ENCODE measurements around the gene RARG. TPM values are rescaled to one million over a fixed set of nuclear protein-coding genes. Genes with fewer than 3 reads are reported as not detected.

Gene RARG
- total RNA-seq, 1 donor from 2014 or later = 21.7 TPM

DNA sequence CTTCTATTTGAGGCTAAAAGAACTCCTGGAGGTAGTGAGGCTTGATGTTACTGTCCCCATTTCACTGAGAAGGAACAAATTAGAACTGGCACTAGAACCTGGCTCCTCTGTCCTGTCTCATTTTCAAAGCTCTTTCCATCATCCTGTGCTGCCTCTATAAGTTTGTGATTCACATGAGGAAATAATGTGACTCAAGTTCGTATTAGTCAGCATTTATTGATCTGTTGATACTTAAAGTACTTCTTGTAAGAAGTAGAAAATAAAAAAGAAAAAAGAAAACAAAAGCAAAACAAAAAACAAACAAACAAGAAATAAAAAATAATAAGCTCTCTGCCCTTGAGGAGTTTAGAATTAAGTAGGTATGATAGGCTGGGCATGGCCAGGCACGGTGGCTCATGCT is 33.8 kb upstream of the RARG start:
- Mint-ChIP-seq H3K4me1 (ENCODE audit: low read depth) (peaks cover 24% of the 10 kb centered on the region), H3K9me3 (ENCODE audit: low read depth) (no peaks in the 10 kb centered on the region), H3K36me3 (ENCODE audit: low read depth) (no peaks in the 10 kb centered on the region), H3K27ac (ENCODE audit: unreplicated experiment) (no peak overlapping the region), H3K27me3 (ENCODE audit: low read depth) (no peaks in the 10 kb centered on the region), H3K4me3 (ENCODE audit: unreplicated experiment) (no peak overlapping the region)
- TF ChIP-seq, protein P1, sequence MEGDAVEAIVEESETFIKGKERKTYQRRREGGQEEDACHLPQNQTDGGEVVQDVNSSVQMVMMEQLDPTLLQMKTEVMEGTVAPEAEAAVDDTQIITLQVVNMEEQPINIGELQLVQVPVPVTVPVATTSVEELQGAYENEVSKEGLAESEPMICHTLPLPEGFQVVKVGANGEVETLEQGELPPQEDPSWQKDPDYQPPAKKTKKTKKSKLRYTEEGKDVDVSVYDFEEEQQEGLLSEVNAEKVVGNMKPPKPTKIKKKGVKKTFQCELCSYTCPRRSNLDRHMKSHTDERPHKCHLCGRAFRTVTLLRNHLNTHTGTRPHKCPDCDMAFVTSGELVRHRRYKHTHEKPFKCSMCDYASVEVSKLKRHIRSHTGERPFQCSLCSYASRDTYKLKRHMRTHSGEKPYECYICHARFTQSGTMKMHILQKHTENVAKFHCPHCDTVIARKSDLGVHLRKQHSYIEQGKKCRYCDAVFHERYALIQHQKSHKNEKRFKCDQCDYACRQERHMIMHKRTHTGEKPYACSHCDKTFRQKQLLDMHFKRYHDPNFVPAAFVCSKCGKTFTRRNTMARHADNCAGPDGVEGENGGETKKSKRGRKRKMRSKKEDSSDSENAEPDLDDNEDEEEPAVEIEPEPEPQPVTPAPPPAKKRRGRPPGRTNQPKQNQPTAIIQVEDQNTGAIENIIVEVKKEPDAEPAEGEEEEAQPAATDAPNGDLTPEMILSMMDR (IDR thresholded peaks at IDR 0.05) = no peak
- no peak for DNase-seq (ENCODE audit: low spot score)

DNA sequence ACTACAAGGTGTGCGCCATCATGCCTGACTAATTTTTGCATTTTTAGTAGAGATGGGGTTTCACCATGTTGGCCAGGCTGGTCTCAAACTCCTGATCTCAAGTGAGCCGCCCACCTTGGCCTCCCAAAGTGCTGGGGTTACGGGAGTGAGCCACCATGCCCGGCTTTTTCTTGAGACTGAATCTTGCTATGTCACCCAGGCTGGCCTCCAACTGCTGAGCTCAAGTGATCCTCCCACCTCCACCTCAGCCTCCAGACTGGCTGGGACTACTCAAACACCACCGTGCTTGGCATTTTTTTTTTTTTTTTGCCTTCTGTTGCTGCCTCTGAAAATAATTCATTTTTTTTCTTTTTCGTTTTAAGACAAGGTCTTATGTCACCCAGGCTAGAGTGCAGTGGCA is 27.9 kb upstream of the RARG start:
- TF ChIP-seq, protein P1 (IDR thresholded peaks at IDR 0.05) = no peak
- no peak for DNase-seq (ENCODE audit: low spot score)
- Mint-ChIP-seq H3K27me3 (ENCODE audit: low read depth) (no peaks in the 10 kb centered on the region), H3K27ac (ENCODE audit: unreplicated experiment) (no peak overlapping the region), H3K4me1 (ENCODE audit: low read depth) (no peaks in the 10 kb centered on the region), H3K36me3 (ENCODE audit: low read depth) (no peaks in the 10 kb centered on the region), H3K9me3 (ENCODE audit: low read depth) (no peaks in the 10 kb centered on the region), H3K4me3 (ENCODE audit: unreplicated experiment) (no peak overlapping the region)

DNA sequence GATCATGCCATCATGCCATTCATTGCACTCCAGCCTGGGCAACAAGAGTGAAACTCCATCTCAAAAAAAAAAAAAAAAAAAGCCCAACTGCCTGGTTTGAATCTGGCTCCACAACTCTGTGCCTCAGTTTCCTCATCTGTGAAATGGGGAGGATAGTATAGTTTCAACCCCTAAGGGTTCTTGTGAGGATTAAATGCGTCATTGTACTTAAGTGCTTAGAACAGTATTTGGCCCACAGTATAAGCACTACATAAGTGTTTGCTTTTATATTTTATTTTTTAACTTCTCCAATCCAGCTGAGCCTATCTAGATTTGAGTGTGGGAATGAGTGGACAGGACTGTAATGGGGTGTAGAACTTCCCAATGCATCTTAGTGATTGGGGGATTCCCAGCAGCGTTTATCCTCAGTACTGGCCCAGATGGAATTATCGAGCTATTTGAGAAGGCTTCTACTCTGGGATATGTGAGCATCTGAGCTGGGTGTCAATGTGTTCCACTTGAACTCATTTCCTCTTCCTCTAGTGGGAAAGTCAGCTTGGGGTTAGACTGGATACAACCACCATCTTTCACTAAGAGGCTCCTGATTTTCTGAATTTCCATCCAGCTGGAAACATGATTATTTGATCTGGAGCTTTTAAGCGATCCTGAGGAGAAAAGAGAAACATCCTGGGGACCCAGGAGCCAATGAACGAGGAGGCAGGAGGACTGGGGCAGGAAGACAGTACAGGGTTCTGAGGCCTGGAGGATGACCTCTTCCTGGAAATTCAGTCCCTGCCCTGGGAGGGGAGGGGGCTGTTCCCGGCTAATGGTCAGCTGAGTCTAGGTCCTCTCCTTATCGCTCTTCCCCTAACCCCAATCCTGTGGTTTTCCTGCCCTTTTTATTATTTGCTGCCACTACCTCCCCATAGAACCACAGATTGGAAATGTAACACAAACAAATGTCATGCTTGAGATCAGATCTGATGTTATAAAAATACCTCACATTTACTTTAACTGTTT is 26.8 kb upstream of the RARG start:
- Mint-ChIP-seq H3K36me3 (ENCODE audit: low read depth) (no peaks in the 10 kb centered on the region), H3K27me3 (ENCODE audit: low read depth) (no peaks in the 10 kb centered on the region), H3K9me3 (ENCODE audit: low read depth) (no peaks in the 10 kb centered on the region), H3K4me1 (ENCODE audit: low read depth) (peaks cover under 1% of the 10 kb centered on the region), H3K27ac (ENCODE audit: unreplicated experiment) (no peak overlapping the region), H3K4me3 (ENCODE audit: unreplicated experiment) (no peak overlapping the region)
- TF ChIP-seq, protein P1 (IDR thresholded peaks at IDR 0.05) = no peak
- no peak for DNase-seq (ENCODE audit: low spot score)

DNA sequence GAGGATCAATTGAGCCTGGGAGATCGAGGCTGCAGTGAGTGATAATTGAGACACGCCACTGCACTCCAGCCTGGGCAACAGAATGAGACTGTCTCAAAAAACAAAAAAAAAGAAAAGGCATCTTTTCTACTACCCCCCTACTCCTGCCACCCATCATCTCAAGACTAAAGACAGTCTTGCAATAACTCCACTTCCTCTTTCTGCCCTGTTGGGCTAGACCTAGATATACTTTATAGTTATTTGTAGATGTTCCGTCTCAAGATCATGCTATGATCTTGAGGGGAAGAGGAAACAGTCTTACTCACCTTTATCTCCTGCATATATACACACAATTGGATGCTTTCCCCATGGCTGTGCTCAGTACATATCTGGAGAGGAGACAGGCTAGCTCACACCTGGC is 24.0 kb upstream of the RARG start:
- peaks cover 2% of the 10 kb centered on the region for H3K36me3 Mint-ChIP-seq (ENCODE audit: low read depth)
- H3K9me3 Mint-ChIP-seq (ENCODE audit: low read depth) = no peaks in the 10 kb centered on the region
- H3K4me3 Mint-ChIP-seq (ENCODE audit: unreplicated experiment) = no peak overlapping the region
- peaks cover 23% of the 10 kb centered on the region for H3K4me1 Mint-ChIP-seq (ENCODE audit: low read depth)
- no peaks in the 10 kb centered on the region for H3K27me3 Mint-ChIP-seq (ENCODE audit: low read depth)
- TF ChIP-seq, protein P1 (IDR thresholded peaks at IDR 0.05) = no peak
- no peak overlapping the region for H3K27ac Mint-ChIP-seq (ENCODE audit: unreplicated experiment)
- no peak for DNase-seq (ENCODE audit: low spot score)

DNA sequence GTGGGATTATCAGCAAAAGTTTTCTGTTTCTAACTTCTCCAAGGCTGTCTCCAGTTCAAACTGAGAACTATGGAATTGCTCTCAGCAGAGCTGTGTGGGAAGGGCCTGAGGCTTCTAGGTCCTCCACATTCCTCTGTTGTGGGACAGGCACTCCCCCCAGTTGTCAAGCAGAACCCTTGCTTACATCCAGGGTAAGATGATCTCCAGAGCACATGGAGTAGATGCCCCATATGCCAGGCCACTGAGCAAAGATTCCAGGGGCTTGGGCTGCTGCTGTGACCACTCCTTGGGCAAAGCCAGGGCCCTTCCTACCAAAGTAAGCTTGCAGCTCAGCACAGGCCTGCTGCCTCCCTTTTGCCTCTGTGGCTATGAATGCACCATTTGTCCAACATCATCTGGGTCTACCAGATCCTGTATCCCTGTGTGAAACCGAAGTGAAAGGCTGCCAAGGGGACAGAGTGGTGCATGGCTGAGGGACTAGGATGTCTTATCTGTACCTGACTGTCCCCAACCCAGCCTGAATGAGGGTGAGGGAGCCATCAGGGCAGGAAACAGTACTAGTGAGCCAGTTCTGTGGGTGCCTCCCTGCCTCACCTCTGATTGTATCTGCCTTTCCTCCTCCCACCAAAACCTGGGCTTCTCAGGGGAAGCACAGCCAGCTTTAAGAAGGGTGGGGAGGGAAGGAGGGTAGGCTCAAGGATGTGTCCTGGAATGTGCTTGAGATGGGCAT is 23.0 kb upstream of the RARG start:
- H3K4me3 Mint-ChIP-seq (ENCODE audit: unreplicated experiment) = no peak overlapping the region
- H3K4me1 Mint-ChIP-seq (ENCODE audit: low read depth) = peaks cover 26% of the 10 kb centered on the region
- DNase-seq (ENCODE audit: low spot score) = no peak
- TF ChIP-seq, protein P1 (IDR thresholded peaks at IDR 0.05) = no peak
- H3K27me3 Mint-ChIP-seq (ENCODE audit: low read depth) = no peaks in the 10 kb centered on the region
- H3K27ac Mint-ChIP-seq (ENCODE audit: unreplicated experiment) = no peak overlapping the region
- H3K36me3 Mint-ChIP-seq (ENCODE audit: low read depth) = peaks cover 2% of the 10 kb centered on the region
- no peaks in the 10 kb centered on the region for H3K9me3 Mint-ChIP-seq (ENCODE audit: low read depth)

Data from chondrocyte (in vitro differentiated cells).